ENCODE measurements around the gene NUS1. TPM values are rescaled to one million over a fixed set of nuclear protein-coding genes. Genes with fewer than 3 reads are reported as not detected.

NUS1 gene
- total and polyA plus RNA-seq, 2 of the 13 experiments (the other 11 are each of a cell fraction or from before 2014, with no cell fraction given), result 18.3 to 18.6 TPM

DNA sequence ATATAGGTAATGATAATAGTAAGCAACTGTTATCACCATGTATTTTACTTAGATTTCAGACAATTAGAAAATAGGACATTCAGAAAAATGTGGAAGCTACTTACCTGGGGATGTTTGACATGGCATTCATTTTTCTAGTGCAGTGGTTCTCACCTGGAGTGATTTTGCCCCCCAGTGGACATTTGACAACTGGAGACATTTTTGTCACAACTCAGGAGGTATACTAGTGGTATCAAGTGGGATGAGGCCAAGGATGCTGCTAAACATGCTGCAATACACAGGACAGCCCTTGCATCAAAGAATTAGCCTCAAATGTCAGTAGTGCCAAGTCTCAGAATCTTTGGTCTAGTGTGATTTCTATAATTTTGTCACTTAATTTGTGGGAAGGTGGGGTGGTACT is 36.1 kb downstream of the NUS1 start:
- no peaks in the 10 kb centered on the region for H3K4me1 ChIP-seq (ENCODE audit: insufficient read depth, low read length)
- H3K27me3 ChIP-seq (ENCODE audit: control insufficient read depth in 1 of 2, insufficient read depth in 2 of 2, low read length in 2 of 2), result no peaks in the 10 kb centered on the region
- DNase-seq (ENCODE audit: low spot score) (peak; percentile 52), FAIRE-seq (no peak), ATAC-seq (peak; percentile 94)
- H3K4me3 ChIP-seq (replicated peaks in 1 of 3; ENCODE audit: insufficient read depth in 1 of 3, low read depth in 2 of 3, low read length in 3 of 3), result no peak overlapping the region
- H3K79me2 ChIP-seq (ENCODE audit: insufficient read depth, low read length), result no peaks in the 10 kb centered on the region
- H3K9ac ChIP-seq (ENCODE audit: insufficient read depth, low read depth, low read length), result no peak overlapping the region
- no peak overlapping the region for H3K4me2 ChIP-seq (ENCODE audit: low read depth, low read length)
- peaks cover 3 to 5% of the 10 kb centered on the region in 2 experiments; a peak in 4 of 5 replicates for H3K36me3 ChIP-seq (replicated peaks in 1 of 2; ENCODE audit: control insufficient read depth in 1 of 2, insufficient read depth in 2 of 2, low read length in 2 of 2)
- H3K9me3 ChIP-seq (ENCODE audit: low read length), result no peaks in the 10 kb centered on the region
- H2AFZ ChIP-seq (ENCODE audit: low read length), result no peak overlapping the region
- no TSS peak for BruUV-seq (replicated peaks)
- ChIA-PET POLR2A (no interaction called here), CTCF (ENCODE audit: low intra/inter-chr PET ratio, low total read pairs) (no interaction called here)
- no peak overlapping the region for H3K27ac ChIP-seq (ENCODE audit: extremely low read length, insufficient read depth, low read length)
- in situ Hi-C loops (cut with HindIII; ENCODE audit: extremely low pct_ligation_motif_present, low pct_unique_long_range_greater_than_20kb) (no loop called here), intact Hi-C loops (cut with micrococcal nuclease; ENCODE audit: unreplicated experiment) (no loop called here)
- H4K20me1 ChIP-seq (ENCODE audit: insufficient read depth, low read length), result no peaks in the 10 kb centered on the region; the same call in 1 of the 2 replicates
- TF ChIP-seq, protein P1, sequence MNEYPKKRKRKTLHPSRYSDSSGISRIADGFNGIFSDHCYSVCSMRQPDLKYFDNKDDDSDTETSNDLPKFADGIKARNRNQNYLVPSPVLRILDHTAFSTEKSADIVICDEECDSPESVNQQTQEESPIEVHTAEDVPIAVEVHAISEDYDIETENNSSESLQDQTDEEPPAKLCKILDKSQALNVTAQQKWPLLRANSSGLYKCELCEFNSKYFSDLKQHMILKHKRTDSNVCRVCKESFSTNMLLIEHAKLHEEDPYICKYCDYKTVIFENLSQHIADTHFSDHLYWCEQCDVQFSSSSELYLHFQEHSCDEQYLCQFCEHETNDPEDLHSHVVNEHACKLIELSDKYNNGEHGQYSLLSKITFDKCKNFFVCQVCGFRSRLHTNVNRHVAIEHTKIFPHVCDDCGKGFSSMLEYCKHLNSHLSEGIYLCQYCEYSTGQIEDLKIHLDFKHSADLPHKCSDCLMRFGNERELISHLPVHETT (CRISPR knock-in tag; conservative IDR thresholded peaks at IDR 0.05), result no peak
- TF ChIP-seq, protein P2, sequence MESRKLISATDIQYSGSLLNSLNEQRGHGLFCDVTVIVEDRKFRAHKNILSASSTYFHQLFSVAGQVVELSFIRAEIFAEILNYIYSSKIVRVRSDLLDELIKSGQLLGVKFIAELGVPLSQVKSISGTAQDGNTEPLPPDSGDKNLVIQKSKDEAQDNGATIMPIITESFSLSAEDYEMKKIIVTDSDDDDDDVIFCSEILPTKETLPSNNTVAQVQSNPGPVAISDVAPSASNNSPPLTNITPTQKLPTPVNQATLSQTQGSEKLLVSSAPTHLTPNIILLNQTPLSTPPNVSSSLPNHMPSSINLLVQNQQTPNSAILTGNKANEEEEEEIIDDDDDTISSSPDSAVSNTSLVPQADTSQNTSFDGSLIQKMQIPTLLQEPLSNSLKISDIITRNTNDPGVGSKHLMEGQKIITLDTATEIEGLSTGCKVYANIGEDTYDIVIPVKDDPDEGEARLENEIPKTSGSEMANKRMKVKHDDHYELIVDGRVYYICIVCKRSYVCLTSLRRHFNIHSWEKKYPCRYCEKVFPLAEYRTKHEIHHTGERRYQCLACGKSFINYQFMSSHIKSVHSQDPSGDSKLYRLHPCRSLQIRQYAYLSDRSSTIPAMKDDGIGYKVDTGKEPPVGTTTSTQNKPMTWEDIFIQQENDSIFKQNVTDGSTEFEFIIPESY (CRISPR knock-in tag; IDR thresholded peaks at IDR 0.05), result no peak
- TF ChIP-seq SALL2 (CRISPR knock-in tag; IDR thresholded peaks at IDR 0.05) (no peak), STAT5B (CRISPR knock-in tag; IDR thresholded peaks at IDR 0.05) (no peak), RBM22 (optimal IDR thresholded peaks at IDR 0.05; ENCODE audit: low read length) (peak; percentile 94), KMT2A (CRISPR knock-in tag; IDR thresholded peaks at IDR 0.05) (no peak), ARNT (IDR thresholded peaks at IDR 0.05) (no peak), ZNF367 (CRISPR knock-in tag; IDR thresholded peaks at IDR 0.05; ENCODE audit: borderline replicate concordance) (no peak), FOXO1 (CRISPR knock-in tag; IDR thresholded peaks at IDR 0.05) (no peak), ZEB1 (IDR thresholded peaks at IDR 0.05; ENCODE audit: insufficient replicate concordance, low read depth) (no peak), ZNF264 (CRISPR knock-in tag; IDR thresholded peaks at IDR 0.05) (no peak), PLRG1 (conservative IDR thresholded peaks at IDR 0.05) (no peak), KDM5A (IDR thresholded peaks at IDR 0.05; ENCODE audit: borderline replicate concordance, low read length) (no peak)
- TF ChIP-seq, protein P3, sequence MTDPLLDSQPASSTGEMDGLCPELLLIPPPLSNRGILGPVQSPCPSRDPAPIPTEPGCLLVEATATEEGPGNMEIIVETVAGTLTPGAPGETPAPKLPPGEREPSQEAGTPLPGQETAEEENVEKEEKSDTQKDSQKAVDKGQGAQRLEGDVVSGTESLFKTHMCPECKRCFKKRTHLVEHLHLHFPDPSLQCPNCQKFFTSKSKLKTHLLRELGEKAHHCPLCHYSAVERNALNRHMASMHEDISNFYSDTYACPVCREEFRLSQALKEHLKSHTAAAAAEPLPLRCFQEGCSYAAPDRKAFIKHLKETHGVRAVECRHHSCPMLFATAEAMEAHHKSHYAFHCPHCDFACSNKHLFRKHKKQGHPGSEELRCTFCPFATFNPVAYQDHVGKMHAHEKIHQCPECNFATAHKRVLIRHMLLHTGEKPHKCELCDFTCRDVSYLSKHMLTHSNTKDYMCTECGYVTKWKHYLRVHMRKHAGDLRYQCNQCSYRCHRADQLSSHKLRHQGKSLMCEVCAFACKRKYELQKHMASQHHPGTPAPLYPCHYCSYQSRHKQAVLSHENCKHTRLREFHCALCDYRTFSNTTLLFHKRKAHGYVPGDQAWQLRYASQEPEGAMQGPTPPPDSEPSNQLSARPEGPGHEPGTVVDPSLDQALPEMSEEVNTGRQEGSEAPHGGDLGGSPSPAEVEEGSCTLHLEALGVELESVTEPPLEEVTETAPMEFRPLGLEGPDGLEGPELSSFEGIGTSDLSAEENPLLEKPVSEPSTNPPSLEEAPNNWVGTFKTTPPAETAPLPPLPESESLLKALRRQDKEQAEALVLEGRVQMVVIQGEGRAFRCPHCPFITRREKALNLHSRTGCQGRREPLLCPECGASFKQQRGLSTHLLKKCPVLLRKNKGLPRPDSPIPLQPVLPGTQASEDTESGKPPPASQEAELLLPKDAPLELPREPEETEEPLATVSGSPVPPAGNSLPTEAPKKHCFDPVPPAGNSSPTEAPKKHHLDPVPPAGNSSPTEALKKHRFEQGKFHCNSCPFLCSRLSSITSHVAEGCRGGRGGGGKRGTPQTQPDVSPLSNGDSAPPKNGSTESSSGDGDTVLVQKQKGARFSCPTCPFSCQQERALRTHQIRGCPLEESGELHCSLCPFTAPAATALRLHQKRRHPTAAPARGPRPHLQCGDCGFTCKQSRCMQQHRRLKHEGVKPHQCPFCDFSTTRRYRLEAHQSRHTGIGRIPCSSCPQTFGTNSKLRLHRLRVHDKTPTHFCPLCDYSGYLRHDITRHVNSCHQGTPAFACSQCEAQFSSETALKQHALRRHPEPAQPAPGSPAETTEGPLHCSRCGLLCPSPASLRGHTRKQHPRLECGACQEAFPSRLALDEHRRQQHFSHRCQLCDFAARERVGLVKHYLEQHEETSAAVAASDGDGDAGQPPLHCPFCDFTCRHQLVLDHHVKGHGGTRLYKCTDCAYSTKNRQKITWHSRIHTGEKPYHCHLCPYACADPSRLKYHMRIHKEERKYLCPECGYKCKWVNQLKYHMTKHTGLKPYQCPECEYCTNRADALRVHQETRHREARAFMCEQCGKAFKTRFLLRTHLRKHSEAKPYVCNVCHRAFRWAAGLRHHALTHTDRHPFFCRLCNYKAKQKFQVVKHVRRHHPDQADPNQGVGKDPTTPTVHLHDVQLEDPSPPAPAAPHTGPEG (CRISPR knock-in tag; IDR thresholded peaks at IDR 0.05), result no peak
- TF ChIP-seq, protein P4, sequence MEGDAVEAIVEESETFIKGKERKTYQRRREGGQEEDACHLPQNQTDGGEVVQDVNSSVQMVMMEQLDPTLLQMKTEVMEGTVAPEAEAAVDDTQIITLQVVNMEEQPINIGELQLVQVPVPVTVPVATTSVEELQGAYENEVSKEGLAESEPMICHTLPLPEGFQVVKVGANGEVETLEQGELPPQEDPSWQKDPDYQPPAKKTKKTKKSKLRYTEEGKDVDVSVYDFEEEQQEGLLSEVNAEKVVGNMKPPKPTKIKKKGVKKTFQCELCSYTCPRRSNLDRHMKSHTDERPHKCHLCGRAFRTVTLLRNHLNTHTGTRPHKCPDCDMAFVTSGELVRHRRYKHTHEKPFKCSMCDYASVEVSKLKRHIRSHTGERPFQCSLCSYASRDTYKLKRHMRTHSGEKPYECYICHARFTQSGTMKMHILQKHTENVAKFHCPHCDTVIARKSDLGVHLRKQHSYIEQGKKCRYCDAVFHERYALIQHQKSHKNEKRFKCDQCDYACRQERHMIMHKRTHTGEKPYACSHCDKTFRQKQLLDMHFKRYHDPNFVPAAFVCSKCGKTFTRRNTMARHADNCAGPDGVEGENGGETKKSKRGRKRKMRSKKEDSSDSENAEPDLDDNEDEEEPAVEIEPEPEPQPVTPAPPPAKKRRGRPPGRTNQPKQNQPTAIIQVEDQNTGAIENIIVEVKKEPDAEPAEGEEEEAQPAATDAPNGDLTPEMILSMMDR (CRISPR knock-in tag; IDR thresholded peaks at IDR 0.05), result peak; percentile 44

All from HepG2 (cell line).